Measurements from ENCODE around the gene UNC80. TPM values are rescaled to one million over a fixed set of nuclear protein-coding genes. Genes with fewer than 3 reads are reported as not detected.

UNC80 gene
- total RNA-seq, 2 donors from 2014 or later, result not detected

GRCh38 chr2:209938906-209939305, 167.3 kb downstream of the UNC80 start:
- Mint-ChIP-seq H3K4me1 (ENCODE audit: low read depth) (no peaks in the 10 kb centered on the region), H3K27me3 (ENCODE audit: low read depth) (no peaks in the 10 kb centered on the region), H3K27ac (no peak overlapping the region), H3K4me3 (no peak overlapping the region), H3K36me3 (ENCODE audit: insufficient read depth in 2 of 2) (no peaks in the 10 kb centered on the region), H3K9me3 (no peaks in the 10 kb centered on the region)
- ATAC-seq (replicated peaks in 1 of 2), result no peak
- DNase-seq, result no peak

- DNase-seq (no peak), ATAC-seq (replicated peaks in 1 of 2) (no peak)
- no peak overlapping the region for H3K27ac Mint-ChIP-seq
- H3K4me3 Mint-ChIP-seq, result no peak overlapping the region
- no peaks in the 10 kb centered on the region for H3K9me3 Mint-ChIP-seq
- no peaks in the 10 kb centered on the region for H3K36me3 Mint-ChIP-seq (ENCODE audit: insufficient read depth in 2 of 2)
- H3K4me1 Mint-ChIP-seq (ENCODE audit: low read depth), result no peaks in the 10 kb centered on the region
- no peaks in the 10 kb centered on the region for H3K27me3 Mint-ChIP-seq (ENCODE audit: low read depth)
Measured at GRCh38 chr2:209940936-209941335, 169.3 kb downstream of the UNC80 start.

GRCh38 chr2:209942426-209942825, 170.8 kb downstream of the UNC80 start:
- H3K4me1 Mint-ChIP-seq (ENCODE audit: low read depth), result no peaks in the 10 kb centered on the region
- H3K27me3 Mint-ChIP-seq (ENCODE audit: low read depth), result no peaks in the 10 kb centered on the region
- DNase-seq (no peak), ATAC-seq (replicated peaks in 1 of 2) (no peak)
- no peak overlapping the region for H3K4me3 Mint-ChIP-seq
- H3K36me3 Mint-ChIP-seq (ENCODE audit: insufficient read depth in 2 of 2), result no peaks in the 10 kb centered on the region
- H3K27ac Mint-ChIP-seq, result no peak overlapping the region
- H3K9me3 Mint-ChIP-seq, result no peaks in the 10 kb centered on the region

DNA sequence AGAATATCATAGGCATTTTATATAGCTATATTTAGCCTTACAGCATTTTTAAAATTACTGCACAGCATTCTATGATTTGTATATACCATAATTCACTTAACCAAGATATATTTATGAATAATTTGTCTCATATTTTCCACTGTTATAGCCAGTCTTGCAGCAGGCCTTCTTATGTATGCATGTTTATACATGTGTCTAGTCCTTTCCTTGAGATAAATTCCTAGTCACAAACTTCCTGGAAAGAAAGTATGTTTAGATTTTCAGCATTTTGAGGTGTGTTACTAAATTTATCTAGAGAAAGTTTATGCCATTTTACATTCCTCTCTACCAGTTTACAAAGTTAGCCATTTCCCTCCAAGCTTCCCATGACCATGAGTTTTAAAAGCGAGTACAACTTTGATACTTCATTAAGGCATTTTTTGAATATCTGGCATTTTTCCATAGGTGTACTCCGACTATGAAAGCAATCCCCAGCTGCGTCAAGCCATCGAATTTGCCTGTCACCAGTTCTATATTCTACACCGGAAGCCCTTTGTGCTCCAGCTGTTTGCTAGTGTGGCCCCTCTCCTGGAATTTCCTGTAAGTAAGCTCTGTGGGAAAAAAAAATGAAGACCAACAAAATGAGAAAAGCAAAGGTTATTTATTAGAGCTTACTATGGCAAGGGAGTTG, 171.4 kb downstream of the UNC80 start:
- ATAC-seq (replicated peaks in 1 of 2) (no peak), DNase-seq (no peak)
- no peak overlapping the region for H3K27ac Mint-ChIP-seq
- no peaks in the 10 kb centered on the region for H3K36me3 Mint-ChIP-seq (ENCODE audit: insufficient read depth in 2 of 2)
- no peaks in the 10 kb centered on the region for H3K9me3 Mint-ChIP-seq
- H3K4me1 Mint-ChIP-seq (ENCODE audit: low read depth), result no peaks in the 10 kb centered on the region
- H3K27me3 Mint-ChIP-seq (ENCODE audit: low read depth), result no peaks in the 10 kb centered on the region
- H3K4me3 Mint-ChIP-seq, result no peak overlapping the region

DNA sequence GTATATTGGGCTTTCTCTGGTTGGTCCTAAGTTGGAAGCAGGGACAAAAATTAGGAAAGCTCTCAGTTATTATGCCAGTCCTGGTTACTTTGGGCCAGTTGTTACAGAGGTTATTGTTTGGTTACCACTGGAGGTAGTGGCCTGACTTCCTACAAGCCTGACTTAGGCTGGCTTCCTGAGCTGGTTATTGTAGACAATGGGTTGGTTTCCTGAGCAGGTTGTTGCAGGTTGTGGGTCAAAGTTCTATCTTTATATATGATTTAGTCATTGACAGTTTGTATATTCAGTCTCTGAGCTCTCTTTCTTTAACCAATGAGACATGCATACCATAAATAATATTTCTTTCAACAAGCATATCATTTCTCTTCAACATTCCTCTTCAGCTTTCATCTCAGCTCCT, 172.1 kb downstream of the UNC80 start:
- DNase-seq, result no peak
- H3K36me3 Mint-ChIP-seq (ENCODE audit: insufficient read depth in 2 of 2), result no peaks in the 10 kb centered on the region
- H3K4me3 Mint-ChIP-seq, result no peak overlapping the region
- H3K9me3 Mint-ChIP-seq, result no peaks in the 10 kb centered on the region
- H3K27me3 Mint-ChIP-seq (ENCODE audit: low read depth), result no peaks in the 10 kb centered on the region
- ATAC-seq (replicated peaks in 1 of 2), result no peak
- no peak overlapping the region for H3K27ac Mint-ChIP-seq
- H3K4me1 Mint-ChIP-seq (ENCODE audit: low read depth), result no peaks in the 10 kb centered on the region

GRCh38 chr2:209946539-209946938, 174.9 kb downstream of the UNC80 start:
- H3K9me3 Mint-ChIP-seq, result no peaks in the 10 kb centered on the region
- no peaks in the 10 kb centered on the region for H3K4me1 Mint-ChIP-seq (ENCODE audit: low read depth)
- H3K4me3 Mint-ChIP-seq, result no peak overlapping the region
- ATAC-seq (replicated peaks in 1 of 2), result no peak
- no peak overlapping the region for H3K27ac Mint-ChIP-seq
- peaks cover 2% of the 10 kb centered on the region for H3K27me3 Mint-ChIP-seq (ENCODE audit: low read depth)
- DNase-seq, result no peak
- no peaks in the 10 kb centered on the region for H3K36me3 Mint-ChIP-seq (ENCODE audit: insufficient read depth in 2 of 2)

- no peak overlapping the region for H3K4me3 Mint-ChIP-seq
- no peak overlapping the region for H3K27ac Mint-ChIP-seq
- ATAC-seq (replicated peaks in 1 of 2) (no peak), DNase-seq (no peak)
- H3K27me3 Mint-ChIP-seq (ENCODE audit: low read depth), result peaks cover 8% of the 10 kb centered on the region
- no peaks in the 10 kb centered on the region for H3K36me3 Mint-ChIP-seq (ENCODE audit: insufficient read depth in 2 of 2)
- peaks cover 0 to 2% of the 10 kb centered on the region in 2 donors for H3K9me3 Mint-ChIP-seq
- no peaks in the 10 kb centered on the region for H3K4me1 Mint-ChIP-seq (ENCODE audit: low read depth)
Measured at GRCh38 chr2:209956271-209956670, 184.6 kb downstream of the UNC80 start.

DNA sequence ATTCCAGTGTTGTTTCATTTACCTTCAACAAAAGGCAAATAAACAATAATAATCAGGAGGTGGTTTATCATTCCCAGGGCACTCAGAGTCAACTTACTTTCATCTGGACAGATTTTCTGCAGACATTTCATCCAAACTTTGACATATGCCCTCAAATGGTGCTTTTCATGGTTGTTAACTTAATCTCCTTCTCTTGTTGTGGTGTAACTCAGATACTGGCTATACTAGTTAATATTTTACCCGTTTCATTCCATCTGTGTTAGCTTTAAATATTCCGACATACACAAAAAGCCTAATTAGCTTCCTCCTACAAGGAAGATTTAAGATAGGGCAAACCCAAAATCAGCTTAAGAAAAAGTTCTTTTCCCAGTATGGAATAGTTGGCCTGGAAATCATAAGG, 186.4 kb downstream of the UNC80 start:
- H3K27me3 Mint-ChIP-seq (ENCODE audit: low read depth), result no peaks in the 10 kb centered on the region
- H3K4me3 Mint-ChIP-seq, result no peak overlapping the region
- H3K36me3 Mint-ChIP-seq (ENCODE audit: insufficient read depth in 2 of 2), result no peaks in the 10 kb centered on the region
- no peak overlapping the region for H3K27ac Mint-ChIP-seq
- H3K4me1 Mint-ChIP-seq (ENCODE audit: low read depth), result no peaks in the 10 kb centered on the region
- DNase-seq, result no peak
- no peak for ATAC-seq (replicated peaks in 1 of 2)
- H3K9me3 Mint-ChIP-seq, result no peaks in the 10 kb centered on the region

- Mint-ChIP-seq H3K4me1 (ENCODE audit: low read depth) (no peaks in the 10 kb centered on the region), H3K4me3 (no peak overlapping the region), H3K27me3 (ENCODE audit: low read depth) (no peaks in the 10 kb centered on the region), H3K9me3 (no peaks in the 10 kb centered on the region), H3K27ac (no peak overlapping the region), H3K36me3 (ENCODE audit: insufficient read depth in 2 of 2) (no peaks in the 10 kb centered on the region)
- DNase-seq (no peak), ATAC-seq (replicated peaks in 1 of 2) (no peak)
Measured at GRCh38 chr2:209960045-209960444, 188.4 kb downstream of the UNC80 start.

GRCh38 chr2:209960676-209961630, 189.3 kb downstream of the UNC80 start:
- DNase-seq (peak; percentile 43 to 44), ATAC-seq (replicated peaks in 1 of 2) (peak; percentile 53 to 69)
- Mint-ChIP-seq H3K27ac (no peak overlapping the region), H3K4me3 (no peak overlapping the region), H3K9me3 (no peaks in the 10 kb centered on the region), H3K27me3 (ENCODE audit: low read depth) (no peaks in the 10 kb centered on the region), H3K36me3 (ENCODE audit: insufficient read depth in 2 of 2) (no peaks in the 10 kb centered on the region), H3K4me1 (ENCODE audit: low read depth) (no peaks in the 10 kb centered on the region)

- H3K9me3 Mint-ChIP-seq, result no peaks in the 10 kb centered on the region
- H3K27me3 Mint-ChIP-seq (ENCODE audit: low read depth), result no peaks in the 10 kb centered on the region
- DNase-seq (no peak), ATAC-seq (replicated peaks in 1 of 2) (no peak)
- H3K36me3 Mint-ChIP-seq (ENCODE audit: insufficient read depth in 2 of 2), result no peaks in the 10 kb centered on the region
- H3K4me3 Mint-ChIP-seq, result no peak overlapping the region
- no peaks in the 10 kb centered on the region for H3K4me1 Mint-ChIP-seq (ENCODE audit: low read depth)
- H3K27ac Mint-ChIP-seq, result no peak overlapping the region
Measured at GRCh38 chr2:209965723-209966122, 194.1 kb downstream of the UNC80 start.

- H3K4me3 Mint-ChIP-seq, result no peak overlapping the region
- H3K27me3 Mint-ChIP-seq (ENCODE audit: low read depth), result peaks cover 5% of the 10 kb centered on the region
- H3K9me3 Mint-ChIP-seq, result no peaks in the 10 kb centered on the region
- no peak overlapping the region for H3K27ac Mint-ChIP-seq
- no peaks in the 10 kb centered on the region for H3K36me3 Mint-ChIP-seq (ENCODE audit: insufficient read depth in 2 of 2)
- ATAC-seq (replicated peaks in 1 of 2), result no peak
- DNase-seq, result no peak
- H3K4me1 Mint-ChIP-seq (ENCODE audit: low read depth), result no peaks in the 10 kb centered on the region
Measured at GRCh38 chr2:209969692-209970091, 198.1 kb downstream of the UNC80 start.

- H3K4me1 Mint-ChIP-seq (ENCODE audit: low read depth), result no peaks in the 10 kb centered on the region
- H3K36me3 Mint-ChIP-seq (ENCODE audit: insufficient read depth in 2 of 2), result no peaks in the 10 kb centered on the region
- ATAC-seq (replicated peaks in 1 of 2) (no peak), DNase-seq (no peak)
- H3K9me3 Mint-ChIP-seq, result no peaks in the 10 kb centered on the region
- H3K4me3 Mint-ChIP-seq, result no peak overlapping the region
- peaks cover 5% of the 10 kb centered on the region for H3K27me3 Mint-ChIP-seq (ENCODE audit: low read depth)
- no peak overlapping the region for H3K27ac Mint-ChIP-seq
Measured at GRCh38 chr2:209970271-209970670, 198.6 kb downstream of the UNC80 start.

Measured in activated T-cell treated with anti-CD3 and anti-CD28 coated beads, Interleukin-2, amount 50 U/mL, for 72 hours (primary cell).